ENCODE results near the gene PCYOX1L.

DNA sequence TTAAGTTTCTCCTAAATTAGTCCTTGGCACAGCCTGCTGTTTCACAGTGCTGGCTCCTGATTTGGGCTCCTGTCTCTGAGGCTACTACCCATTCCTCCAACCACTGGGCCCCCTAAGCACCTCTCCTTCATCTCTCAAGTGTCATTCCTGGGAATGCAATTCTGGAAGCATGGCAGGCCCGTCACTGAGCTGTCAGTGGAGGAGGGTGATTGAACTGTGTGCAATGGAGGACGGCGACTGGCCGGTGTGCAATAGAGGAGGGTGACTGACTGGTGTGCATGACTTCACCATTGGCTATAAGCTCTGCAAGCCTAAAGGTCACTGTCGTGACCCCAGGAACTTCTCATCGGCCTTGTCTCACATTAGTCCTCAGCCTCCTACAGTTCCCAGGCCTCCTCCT, 33.7 kb downstream of the PCYOX1L start:
- TF ChIP-seq POLR2AphosphoS5 (IDR thresholded peaks at IDR 0.05; ENCODE audit: low read depth, low read length) (no peak), TAF1 (IDR thresholded peaks at IDR 0.05; ENCODE audit: borderline replicate concordance, insufficient read depth, low read length) (no peak), SIN3A (IDR thresholded peaks at IDR 0.05; ENCODE audit: borderline replicate concordance, insufficient read depth, low read length) (no peak), REST (IDR thresholded peaks at IDR 0.05; ENCODE audit: insufficient read depth in 1 of 2, low read depth in 2 of 2, low read length in 2 of 2) (no peak), FOXP2 (optimal IDR thresholded peaks at IDR 0.05; ENCODE audit: borderline replicate concordance, extremely low read depth, extremely low read length, insufficient read depth) (no peak)

All from PFSK-1 (cell line).